Type B pancreatic cell (in vitro differentiated cells): ENCODE data around the gene TRAPPC14. TPM values are rescaled to one million over a fixed set of nuclear protein-coding genes. Genes with fewer than 3 reads are reported as not detected.

Experiments
- DNase-seq: peaks from one replicate; pipeline ENCODE4 v3.0.0; 2021; ENCODE audit warnings: mixed read lengths; ENCODE audit not compliant: unreplicated experiment; ENCODE audit errors: extremely low spot score
- H3K27ac Mint-ChIP-seq: 2 replicates; pipeline ENCODE4 v1.8.0; 2021; ENCODE audit warnings: mild to moderate bottlenecking, mixed read lengths
- H3K27me3 Mint-ChIP-seq: 2 replicates; pipeline ENCODE4 v1.8.0; 2021; ENCODE audit warnings: mixed read lengths
- H3K36me3 Mint-ChIP-seq: 2 replicates; pipeline ENCODE4 v1.8.0; 2021; ENCODE audit warnings: mixed read lengths
- H3K4me1 Mint-ChIP-seq: one replicate; pipeline ENCODE4 v1.8.0; 2021; ENCODE audit warnings: mixed read lengths; ENCODE audit not compliant: unreplicated experiment
- H3K4me3 Mint-ChIP-seq: 2 replicates; pipeline ENCODE4 v1.8.0; 2021; ENCODE audit warnings: mild to moderate bottlenecking, mixed read lengths
- H3K9me3 Mint-ChIP-seq: 2 replicates; pipeline ENCODE4 v1.8.0; 2021; ENCODE audit warnings: mixed read lengths
- CTCF ChIP-seq: fragments of 200-600 bp; sonication (generic); conservative IDR thresholded peaks from 2 replicates; pipeline ENCODE4 v1.5.0; 2021; ENCODE audit warnings: antibody characterized with exemption, mild to moderate bottlenecking
- total RNA-seq: library from RNA; stranded (reverse); gene quantifications from 2 replicates; pipeline ENCODE4 v1.2.1, GENCODE V29; 2021; ENCODE audit warnings: low replicate concordance

Gene TRAPPC14
- total RNA-seq, 1 donor from 2014 or later, result 35.2 TPM

GRCh38 chr7:100163871-100164270, 5.3 kb upstream of the TRAPPC14 start:
- H3K4me3 Mint-ChIP-seq, result no peak overlapping the region
- TF ChIP-seq CTCF, result no peak
- peak overlapping the region; percentile 89 for H3K27ac Mint-ChIP-seq
- H3K36me3 Mint-ChIP-seq, result no peaks in the 10 kb centered on the region
- H3K27me3 Mint-ChIP-seq, result peaks cover 19% of the 10 kb centered on the region
- no peaks in the 10 kb centered on the region for H3K9me3 Mint-ChIP-seq
- DNase-seq, result no peak
- peaks cover 35% of the 10 kb centered on the region for H3K4me1 Mint-ChIP-seq

- no peak for DNase-seq
- Mint-ChIP-seq H3K36me3 (no peaks in the 10 kb centered on the region), H3K27ac (peak overlapping the region; percentile 89), H3K4me1 (peaks cover 29% of the 10 kb centered on the region), H3K4me3 (peak overlapping the region; percentile 75), H3K9me3 (no peaks in the 10 kb centered on the region), H3K27me3 (peaks cover 15% of the 10 kb centered on the region)
- no peak for TF ChIP-seq CTCF
Observed at GRCh38 chr7:100163006-100163531, 4.5 kb upstream of the TRAPPC14 start.

- H3K27me3 Mint-ChIP-seq, result no peaks in the 10 kb centered on the region
- H3K4me3 Mint-ChIP-seq, result peak overlapping the region; percentile 55
- H3K36me3 Mint-ChIP-seq, result no peaks in the 10 kb centered on the region
- no peak overlapping the region for H3K27ac Mint-ChIP-seq
- TF ChIP-seq CTCF, result no peak
- no peak for DNase-seq
- no peaks in the 10 kb centered on the region for H3K9me3 Mint-ChIP-seq
- peaks cover 17% of the 10 kb centered on the region for H3K4me1 Mint-ChIP-seq
Observed at GRCh38 chr7:100160067-100160466, 1.5 kb upstream of the TRAPPC14 start.

- no peak for TF ChIP-seq CTCF
- peaks cover 17% of the 10 kb centered on the region for H3K4me1 Mint-ChIP-seq
- H3K36me3 Mint-ChIP-seq, result no peaks in the 10 kb centered on the region
Observed at GRCh38 chr7:100159099-100159623, 638 bp upstream of the TRAPPC14 start.

GRCh38 chr7:100157334-100158228, 942 bp downstream of the TRAPPC14 start:
- Mint-ChIP-seq H3K27ac (peak overlapping the region; percentile 83), H3K36me3 (peaks cover under 1% of the 10 kb centered on the region), H3K4me3 (peak overlapping the region; percentile 91), H3K27me3 (no peaks in the 10 kb centered on the region), H3K9me3 (no peaks in the 10 kb centered on the region), H3K4me1 (peaks cover 11% of the 10 kb centered on the region)
- no peak for TF ChIP-seq CTCF
- no peak for DNase-seq

More at GRCh38 chr7:100159099-100159623, 638 bp upstream of the TRAPPC14 start:
- peak overlapping the region; percentile 84 for H3K4me3 Mint-ChIP-seq
- peak overlapping the region; percentile 80 for H3K27ac Mint-ChIP-seq
- DNase-seq, result no peak
- H3K9me3 Mint-ChIP-seq, result no peaks in the 10 kb centered on the region
- H3K27me3 Mint-ChIP-seq, result no peaks in the 10 kb centered on the region
